ENCODE measurements around the gene STRA6.
"Not testable (repeated sequence)": the region's sequence is repeated elsewhere in the genome, so short reads cannot be mapped to it uniquely, and the experiment has no call there.

The STRA6 gene

DNA sequence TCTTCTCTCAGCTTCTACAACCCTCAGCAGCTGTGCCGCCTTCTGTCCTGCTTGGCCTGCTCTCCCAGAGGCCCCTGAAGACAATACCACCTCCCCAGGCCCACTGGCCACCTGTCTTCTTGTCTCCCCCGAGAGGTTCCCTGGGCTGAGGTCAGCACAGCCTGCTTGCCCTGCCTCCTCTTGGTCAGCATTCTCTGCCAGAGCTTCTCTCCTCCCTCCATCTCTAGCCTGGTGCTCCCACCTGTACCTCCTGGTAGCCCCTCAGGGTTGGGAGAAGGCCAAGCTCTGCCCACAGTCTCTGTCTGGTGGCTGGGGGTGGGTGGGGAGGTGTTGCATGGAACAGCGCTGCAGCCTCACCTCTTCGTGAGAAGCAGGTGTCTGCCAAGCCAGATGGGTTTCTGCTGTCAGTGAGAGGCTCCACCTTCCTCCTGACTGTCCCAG is 34.7 kb downstream of the STRA6 start:
- no peak for DNase-seq (ENCODE audit: low read depth in 2 of 2, low spot score in 1 of 2)

DNA sequence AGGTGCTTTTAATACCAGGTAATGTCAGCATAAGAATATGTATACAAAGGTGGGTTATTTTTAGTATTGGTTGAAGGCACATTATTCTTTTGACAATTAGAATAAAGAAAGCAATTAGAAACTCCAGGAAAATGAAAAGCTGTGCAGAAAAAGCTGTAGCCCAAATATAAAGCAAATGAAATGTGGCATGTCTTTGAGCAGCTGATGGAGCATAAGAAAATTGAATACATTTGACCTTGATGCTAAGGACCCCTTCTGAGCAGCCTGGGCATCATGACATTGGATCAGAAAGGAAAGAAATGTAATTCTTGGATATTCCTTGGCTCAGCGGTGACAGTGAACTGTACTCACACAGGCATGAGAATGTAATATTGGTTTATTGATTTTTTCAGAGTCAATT is 37.1 kb downstream of the STRA6 start:
- DNase-seq (ENCODE audit: low read depth in 2 of 2, low spot score in 1 of 2), result no peak

DNA sequence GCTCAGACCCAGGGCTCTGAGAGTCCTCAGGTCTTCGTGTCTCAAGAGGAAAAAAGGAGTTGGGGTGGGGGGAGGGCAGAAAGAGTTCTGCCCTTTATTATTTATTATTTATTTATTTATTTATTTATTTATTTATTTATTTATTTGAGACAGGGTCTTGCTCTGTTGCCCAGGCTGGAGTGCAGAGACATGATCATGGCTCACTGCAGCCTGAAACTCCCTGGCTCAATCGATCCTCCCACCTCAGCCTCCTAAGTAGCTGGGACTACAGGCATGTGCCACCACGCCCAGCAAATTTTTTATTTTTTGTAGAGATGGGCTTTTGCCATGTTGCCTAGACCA is 40.4 kb downstream of the STRA6 start:
- DNase-seq (ENCODE audit: low read depth in 2 of 2, low spot score in 1 of 2), result not testable (repeated sequence)

DNA sequence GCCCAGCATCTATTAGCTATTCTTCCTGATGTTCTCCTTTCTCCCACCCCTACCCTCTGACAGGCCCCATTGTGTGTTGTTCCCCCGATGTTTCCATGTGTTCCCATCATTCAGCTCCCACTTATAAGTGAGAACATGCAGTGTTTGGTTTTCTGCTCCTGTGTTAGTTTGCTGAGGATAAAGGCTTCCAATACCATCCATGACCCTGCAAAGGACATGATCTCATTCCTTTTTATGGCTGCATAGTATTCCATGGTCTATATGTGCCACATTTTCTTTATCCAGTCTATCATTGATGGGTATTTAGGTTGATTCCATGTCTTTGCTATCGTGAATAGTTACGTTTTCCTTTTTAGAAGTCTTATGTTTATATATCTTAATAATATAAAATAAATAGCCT is 42.2 kb downstream of the STRA6 start:
- not testable (repeated sequence) for DNase-seq (ENCODE audit: low read depth in 2 of 2, low spot score in 1 of 2)

DNA sequence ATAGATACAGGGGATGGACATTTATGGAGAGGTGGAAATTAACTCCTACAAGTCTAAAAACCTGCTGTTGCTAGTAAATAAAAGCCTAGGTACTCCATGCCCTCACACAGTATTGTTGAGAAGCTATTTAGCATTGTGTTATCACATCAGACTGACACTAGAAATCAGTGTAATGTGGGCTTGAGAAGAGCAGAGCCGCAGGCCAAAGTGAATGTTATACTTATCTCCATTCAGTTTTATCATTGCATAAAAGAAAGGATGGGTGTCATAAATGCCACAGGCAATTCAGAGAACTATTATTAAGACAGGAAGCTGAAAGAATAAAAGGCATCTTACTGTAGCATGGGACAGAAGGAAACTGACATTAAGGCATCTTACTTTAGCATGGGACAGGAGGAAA is 42.8 kb downstream of the STRA6 start:
- no peak for DNase-seq (ENCODE audit: low read depth in 2 of 2, low spot score in 1 of 2)

DNA sequence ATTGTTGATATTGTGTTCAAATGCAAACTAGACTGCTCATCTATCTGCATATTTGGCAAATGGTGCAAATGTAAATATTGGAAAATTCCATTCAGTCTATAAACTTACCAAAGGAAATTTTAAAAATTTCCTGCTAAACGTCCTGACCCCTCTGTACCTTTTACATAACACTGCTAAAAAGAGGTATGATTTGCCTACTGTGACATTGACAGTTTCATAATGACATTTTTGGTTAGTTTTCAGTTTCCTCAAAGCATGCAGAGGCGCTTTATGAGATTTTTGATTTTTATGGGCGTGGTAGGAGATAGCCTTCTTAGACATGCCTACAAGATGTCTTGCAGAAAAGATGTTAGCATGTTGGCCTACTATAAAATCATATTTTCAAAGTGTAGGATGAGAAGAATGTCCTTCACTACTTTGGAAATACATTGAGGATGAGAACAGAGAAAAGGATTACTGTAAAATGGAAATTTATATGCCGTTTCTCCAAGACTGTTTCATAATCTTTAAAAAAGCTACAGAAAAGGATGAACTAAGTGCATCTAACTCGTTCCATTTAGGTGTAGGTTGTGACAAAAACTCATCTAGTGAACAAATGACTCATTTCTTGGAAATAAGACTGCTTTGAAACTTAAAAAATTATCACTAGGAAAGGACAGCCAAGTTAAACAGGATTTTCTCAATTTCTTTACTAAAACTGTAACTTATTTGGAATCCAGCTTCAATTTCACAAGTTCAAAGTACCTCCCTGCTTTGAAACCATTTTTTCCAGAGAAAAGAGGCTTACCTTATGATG is 43.5 kb downstream of the STRA6 start:
- DNase-seq (ENCODE audit: low read depth in 2 of 2, low spot score in 1 of 2), result no peak

DNA sequence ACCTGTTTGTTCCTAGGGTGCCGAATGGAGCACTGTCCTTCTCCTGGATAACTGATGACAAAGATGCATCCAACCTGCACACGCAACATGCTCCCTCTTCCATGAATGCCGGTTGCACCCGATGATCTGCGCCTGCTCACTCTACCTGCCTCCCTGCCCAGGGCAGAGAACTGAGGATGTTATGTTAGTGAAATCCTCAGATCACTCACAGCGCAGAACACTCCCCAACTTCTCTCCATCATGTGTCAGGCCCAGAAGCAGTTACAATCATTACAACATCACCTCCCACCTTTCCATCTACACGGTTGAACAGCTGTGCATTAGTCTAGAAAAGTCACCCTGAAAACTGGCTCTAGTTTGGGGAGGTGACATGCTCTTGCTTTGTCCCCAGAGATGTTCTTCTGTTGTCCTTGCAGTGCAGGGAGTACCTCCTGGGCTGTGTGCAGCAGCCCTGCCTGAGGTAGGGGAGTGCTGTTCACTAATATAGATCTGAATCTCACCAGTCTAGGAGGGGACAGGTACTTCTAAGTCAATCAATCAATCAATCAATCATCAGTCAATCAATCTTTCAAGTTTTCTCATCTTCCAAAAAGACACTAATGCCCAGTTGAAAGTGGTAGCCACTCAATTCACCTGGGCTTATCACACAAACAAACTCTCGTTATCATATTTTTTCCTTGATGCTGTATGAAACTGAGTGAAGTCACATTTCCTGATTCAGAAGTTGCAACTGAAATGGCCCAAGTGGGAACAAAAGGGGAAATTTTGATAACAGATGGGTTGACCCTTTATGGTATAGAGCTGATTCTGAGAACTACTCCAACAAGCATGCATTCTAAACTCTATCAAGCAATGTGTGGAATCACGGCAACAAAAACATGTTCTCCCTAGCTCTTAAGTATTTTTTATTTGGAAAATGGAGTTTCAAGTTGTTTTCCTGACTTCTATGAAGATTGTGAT is 44.4 kb downstream of the STRA6 start:
- no peak for DNase-seq (ENCODE audit: low read depth in 2 of 2, low spot score in 1 of 2)

DNA sequence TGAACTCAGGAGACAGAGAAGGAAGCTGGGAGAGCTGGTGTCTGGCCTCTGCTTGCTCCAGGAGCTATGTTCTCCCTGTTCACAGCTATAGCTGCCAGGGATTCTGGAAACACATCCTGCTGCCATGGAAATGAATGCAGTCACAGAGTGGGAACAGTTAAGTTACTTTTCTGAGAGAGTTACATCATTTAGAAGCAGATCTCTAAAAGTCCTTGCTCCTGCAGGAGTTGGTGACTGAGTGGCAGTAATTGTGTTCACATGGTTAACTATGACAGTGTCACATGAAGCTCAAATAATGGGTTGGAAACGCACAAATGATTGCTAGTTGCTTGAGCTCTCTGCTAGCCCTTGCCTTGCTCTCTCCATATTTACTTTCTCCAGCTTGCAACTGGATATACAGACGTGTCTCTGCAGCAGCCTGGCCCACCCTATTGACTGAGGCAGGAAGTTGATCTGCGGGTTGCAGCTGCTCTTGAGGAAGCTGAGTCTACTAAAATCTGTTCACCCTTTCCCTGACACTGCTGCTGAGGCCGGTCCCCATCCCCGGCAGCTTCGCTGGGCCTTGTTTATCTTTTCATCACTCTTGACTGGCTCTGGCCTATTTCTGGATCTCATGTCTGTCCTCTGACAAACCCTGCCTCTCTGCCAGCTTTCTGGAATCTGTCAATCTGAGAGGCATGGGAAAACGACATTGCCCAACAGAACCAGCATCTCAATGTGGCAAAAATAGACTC is 45.7 kb downstream of the STRA6 start:
- no peak for DNase-seq (ENCODE audit: low read depth in 2 of 2, low spot score in 1 of 2)

DNA sequence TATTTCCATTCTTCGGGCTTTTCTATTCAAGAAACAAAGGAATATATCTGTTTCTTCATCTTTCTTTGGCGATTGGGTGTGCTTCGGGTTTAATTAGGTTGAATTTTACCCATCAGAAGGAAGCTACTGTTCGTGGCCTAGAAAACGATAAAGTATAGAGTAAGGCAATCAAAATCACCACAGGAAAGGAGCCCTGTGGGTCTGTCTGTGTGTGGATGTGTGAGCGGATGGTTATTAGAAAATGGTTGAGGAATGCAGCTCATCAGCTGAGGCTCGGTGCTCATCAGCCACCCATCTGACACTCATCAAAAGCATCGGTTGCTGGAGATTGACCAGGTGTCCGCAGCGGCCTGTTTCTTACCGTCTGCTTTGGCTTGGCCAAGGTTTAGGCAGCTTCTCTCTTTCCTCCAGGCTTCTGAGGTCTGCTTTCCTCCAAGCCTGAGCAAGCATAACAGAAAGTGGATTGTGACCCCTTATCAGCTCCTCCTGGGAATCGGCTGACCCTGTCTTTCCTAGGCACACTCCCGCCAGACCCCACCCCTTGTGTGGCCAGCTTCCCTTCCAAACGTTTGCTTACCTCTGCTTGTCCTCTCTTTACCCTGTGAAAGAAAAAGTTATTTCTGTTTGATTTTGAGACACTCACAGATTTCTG is 46.7 kb downstream of the STRA6 start:
- DNase-seq (ENCODE audit: low read depth in 2 of 2, low spot score in 1 of 2), result no peak

DNA sequence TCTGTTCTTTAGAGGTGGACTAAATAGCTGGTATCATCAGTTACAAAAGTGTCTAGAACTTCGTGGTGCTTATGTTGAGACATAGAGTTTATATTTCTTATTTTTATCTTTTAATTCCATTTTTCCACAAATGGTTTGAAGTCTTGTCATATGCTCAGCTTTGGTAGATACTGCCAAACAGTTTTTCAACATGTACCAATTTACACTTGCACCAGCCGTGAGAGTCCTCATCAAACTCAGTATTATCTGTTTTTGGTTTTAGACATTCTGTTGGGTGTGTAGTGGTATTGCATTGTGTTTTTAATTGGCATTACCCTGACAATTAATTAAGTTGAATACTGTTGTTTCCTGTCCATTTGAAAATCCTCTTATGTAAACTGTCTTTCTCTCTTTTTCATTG is 55.5 kb downstream of the STRA6 start:
- DNase-seq (ENCODE audit: low read depth in 2 of 2, low spot score in 1 of 2), result no peak

DNA sequence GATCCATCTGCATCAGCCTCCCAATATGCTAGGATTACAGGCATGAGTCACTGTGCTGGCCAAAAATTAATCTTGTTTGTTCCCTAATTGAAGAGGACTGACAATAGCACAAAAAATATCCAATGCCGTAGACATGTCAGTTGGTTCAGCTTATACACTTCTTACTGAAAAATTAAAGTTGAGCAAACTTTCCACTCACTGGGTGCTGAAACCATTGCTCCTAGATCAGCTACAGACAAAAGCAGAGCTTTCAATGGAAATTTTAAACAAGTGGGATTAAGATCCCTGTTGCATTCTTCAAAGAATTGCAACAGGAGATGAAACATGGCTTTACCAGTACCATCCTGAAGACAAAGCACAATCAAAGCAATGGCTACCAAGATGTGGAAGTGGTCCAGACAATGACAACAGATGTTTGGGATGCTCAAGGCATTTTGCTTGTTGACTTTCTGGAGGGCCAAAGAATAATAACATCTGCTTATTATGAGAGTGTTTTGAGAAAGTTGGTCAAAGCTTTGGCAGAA is 56.2 kb downstream of the STRA6 start:
- no peak for DNase-seq (ENCODE audit: low read depth in 2 of 2, low spot score in 1 of 2)

DNA sequence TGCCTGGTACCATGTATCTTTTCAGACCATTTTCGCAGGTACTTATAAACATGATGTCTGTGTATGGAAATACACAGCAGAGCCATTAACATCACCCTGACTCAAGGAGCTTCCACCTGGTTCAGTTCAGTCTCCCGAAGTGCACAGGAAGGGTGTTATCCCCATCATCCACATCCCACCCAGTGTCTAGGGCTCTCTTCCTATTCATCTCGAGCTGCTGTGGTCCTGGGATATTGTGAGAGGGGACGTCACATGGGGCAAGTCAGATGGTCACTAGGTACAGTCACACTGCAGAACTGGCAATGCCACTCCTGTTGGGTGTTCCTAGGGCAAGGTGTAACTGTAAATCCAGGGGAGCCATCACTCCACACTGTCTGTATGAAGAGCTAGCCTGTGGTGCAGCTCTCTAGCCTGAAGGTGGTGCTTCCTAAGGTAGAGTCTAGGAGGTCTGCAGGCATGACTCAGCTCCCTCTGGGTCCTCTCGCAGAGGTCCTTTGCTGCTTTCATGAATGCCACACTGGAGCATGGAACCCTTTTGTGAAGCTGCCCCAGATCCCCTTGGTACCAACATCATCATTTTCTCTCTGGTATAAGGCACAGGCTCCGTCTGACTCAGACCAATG is 58.3 kb downstream of the STRA6 start:
- no peak for DNase-seq (ENCODE audit: low read depth in 2 of 2, low spot score in 1 of 2)

DNA sequence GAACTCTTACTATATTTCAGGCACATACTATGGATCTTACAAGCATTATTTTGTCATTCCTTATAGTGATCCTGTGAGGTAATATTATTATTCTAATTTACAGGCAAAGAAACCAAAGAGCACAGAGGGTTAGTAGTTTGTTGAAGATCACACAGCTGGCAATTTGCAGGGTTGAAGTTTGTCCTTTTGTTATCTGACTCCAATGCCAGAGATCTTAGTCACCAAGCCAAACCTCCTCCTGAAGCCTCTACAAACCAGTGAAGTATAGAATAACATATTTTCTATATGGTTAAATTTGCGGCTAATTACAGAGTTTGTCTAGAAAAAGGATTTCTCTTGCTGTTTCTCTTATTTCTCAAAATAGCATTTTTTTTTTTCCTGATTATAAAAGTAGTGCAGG is 61.0 kb downstream of the STRA6 start:
- no peak for DNase-seq (ENCODE audit: low read depth in 2 of 2, low spot score in 1 of 2)

DNA sequence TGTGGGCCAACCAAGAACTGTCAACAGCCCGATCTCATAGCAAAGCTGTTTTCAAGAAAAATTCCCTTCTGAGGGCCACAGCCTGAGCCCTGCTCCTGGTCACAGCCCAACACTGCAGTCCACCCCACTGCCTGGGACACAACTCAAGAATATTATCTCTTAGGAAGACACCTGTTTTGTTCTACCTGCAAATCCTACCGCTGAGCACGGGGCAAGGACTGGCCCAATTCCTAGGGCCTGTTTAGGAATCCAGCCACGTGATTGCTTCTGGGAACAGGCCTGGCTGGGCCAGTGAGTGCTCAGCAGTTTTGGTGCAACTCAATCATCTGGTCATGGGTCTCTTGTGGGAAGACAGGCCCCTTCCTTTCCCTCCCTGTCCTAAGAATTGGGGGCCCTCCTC is 63.9 kb downstream of the STRA6 start:
- DNase-seq (ENCODE audit: low read depth in 2 of 2, low spot score in 1 of 2), result no peak

DNA sequence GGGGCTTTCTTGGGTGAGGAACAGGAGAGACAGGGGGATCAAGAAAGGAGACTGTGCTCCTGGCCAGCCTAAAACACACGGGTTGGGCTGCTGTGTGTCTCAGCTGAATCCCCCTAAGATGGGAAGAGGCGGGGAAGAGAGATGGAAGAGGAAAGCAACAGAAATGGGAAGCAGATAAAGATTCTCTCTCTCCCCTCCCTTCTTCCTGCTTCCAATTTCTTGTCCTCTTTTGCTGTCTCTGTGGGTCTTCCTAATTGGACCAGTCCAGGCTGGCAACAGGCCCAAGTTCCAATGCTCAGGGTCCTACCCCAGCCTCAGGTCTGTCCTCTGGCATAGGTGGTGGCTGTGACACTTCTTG is 65.1 kb downstream of the STRA6 start:
- DNase-seq (ENCODE audit: low read depth in 2 of 2, low spot score in 1 of 2), result no peak

DNA sequence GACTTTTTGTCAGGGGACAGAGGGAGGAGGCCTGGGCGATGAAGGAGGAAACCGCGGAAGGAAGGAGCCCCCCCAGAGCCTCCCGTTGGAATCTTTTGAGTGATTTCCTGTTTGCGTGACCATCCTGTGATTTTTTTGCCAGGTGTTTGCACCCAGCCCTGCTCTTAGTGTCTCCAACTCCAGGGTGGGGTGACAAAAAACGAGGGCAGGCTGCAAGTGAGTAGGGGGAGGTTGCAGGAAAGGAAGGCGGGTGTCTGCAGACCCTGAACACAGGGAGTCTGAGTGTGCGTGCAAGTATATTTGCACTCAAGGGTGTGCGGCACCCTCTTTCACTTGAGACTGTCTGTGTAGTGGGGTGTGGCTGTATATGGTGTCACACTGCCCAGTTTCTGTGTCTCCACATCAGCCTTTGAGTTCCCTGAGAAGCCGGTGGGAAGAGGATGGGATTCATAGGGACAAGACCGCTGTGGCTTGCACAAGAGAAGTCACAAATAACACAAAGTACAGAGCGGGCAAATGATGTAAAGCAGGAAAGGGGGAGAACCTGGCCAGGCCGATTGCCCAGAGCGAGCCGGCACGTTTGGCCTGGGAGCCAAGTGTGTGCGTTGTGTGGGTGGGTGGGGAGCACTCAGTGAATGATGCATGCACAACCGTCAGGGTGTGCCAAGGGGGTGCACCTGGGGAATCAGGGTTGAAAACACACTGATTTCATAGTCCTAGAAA is 65.6 kb downstream of the STRA6 start:
- no peak for DNase-seq (ENCODE audit: low read depth in 2 of 2, low spot score in 1 of 2)

DNA sequence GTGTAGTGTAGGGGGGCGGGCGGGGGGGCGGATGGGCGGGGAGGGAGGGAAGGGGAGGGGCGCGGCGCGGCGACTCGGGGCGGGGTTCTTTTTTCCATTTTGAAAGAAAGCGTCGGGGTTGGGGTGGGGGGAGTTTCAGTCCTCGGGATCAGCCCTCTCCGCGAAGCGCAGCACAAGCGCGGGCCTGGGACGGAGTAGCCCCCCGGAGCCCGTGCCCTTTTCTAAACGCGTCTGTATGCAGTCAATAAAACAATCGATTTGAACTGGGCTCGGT is 66.1 kb downstream of the STRA6 start:
- no peak for DNase-seq (ENCODE audit: low read depth in 2 of 2, low spot score in 1 of 2)

DNA sequence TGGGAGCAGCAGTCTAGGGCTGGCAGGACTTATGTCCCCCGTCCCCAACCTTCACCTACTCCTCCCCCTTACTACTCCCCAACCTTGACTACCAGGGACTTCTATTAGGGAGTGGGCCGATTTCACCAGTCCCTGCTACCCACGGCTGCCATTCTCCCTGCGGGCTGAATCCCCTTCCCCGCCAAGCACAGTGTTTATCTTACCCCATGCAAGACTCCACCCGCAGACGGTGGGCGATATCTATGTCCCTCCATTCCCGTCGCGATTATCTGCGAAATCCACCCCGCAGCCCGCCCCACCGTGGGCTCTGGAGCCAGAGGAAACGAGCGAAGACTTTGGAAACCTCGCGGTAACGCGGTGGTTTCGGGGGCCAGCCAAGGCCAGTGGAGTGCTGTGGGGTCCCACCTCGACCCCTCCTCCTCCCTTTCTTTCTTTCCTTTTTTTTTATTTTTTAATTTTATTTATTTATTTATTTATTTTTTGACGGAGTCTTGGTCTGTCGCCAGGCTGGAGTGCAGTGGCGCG is 67.5 kb downstream of the STRA6 start:
- no peak for DNase-seq (ENCODE audit: low read depth in 2 of 2, low spot score in 1 of 2)

DNA sequence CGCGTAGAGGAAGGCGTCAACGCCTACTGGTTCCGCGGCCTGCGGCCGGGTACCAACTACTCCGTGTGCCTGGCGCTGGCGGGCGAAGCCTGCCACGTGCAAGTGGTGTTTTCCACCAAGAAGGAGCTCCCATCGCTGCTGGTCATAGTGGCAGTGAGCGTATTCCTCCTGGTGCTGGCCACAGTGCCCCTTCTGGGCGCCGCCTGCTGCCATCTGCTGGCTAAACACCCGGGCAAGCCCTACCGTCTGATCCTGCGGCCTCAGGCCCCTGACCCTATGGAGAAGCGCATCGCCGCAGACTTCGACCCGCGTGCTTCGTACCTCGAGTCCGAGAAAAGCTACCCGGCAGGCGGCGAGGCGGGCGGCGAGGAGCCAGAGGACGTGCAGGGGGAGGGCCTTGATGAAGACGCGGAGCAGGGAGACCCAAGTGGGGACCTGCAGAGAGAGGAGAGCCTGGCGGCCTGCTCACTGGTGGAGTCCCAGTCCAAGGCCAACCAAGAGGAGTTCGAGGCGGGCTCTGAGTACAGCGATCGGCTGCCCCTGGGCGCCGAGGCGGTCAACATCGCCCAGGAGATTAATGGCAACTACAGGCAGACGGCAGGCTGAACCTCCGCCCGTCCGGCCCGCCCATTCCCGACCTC is 68.1 kb downstream of the STRA6 start:
- DNase-seq (ENCODE audit: low read depth in 2 of 2, low spot score in 1 of 2), result no peak
